HG03575 (cell line): ENCODE data around the gene NUCKS1.

Experiments
- ATAC-seq: cut with Tn5 transposase; IDR thresholded peaks from one replicate; pipeline ENCODE4 v1.9.1; 2021; ENCODE audit not compliant: unreplicated experiment, insufficient number of reproducible peaks, low FRiP score; ENCODE audit errors: extremely low read depth

NUCKS1 gene

DNA sequence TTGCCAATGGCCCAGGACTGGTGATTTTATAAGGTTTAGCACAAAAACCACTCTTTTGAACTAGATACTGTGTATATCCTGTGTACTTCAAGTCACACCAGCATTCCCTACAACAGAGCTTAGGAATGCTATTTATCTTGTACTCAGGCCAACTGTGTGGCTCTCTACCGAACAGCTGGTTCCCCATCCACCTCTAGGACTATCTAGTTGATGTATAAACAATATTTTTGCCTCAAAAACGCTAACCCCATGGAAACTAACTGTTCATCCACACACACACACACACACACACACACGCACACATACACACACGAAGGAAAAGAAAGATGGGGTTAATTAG, 41.0 kb downstream of the NUCKS1 start:
- no peak for ATAC-seq

DNA sequence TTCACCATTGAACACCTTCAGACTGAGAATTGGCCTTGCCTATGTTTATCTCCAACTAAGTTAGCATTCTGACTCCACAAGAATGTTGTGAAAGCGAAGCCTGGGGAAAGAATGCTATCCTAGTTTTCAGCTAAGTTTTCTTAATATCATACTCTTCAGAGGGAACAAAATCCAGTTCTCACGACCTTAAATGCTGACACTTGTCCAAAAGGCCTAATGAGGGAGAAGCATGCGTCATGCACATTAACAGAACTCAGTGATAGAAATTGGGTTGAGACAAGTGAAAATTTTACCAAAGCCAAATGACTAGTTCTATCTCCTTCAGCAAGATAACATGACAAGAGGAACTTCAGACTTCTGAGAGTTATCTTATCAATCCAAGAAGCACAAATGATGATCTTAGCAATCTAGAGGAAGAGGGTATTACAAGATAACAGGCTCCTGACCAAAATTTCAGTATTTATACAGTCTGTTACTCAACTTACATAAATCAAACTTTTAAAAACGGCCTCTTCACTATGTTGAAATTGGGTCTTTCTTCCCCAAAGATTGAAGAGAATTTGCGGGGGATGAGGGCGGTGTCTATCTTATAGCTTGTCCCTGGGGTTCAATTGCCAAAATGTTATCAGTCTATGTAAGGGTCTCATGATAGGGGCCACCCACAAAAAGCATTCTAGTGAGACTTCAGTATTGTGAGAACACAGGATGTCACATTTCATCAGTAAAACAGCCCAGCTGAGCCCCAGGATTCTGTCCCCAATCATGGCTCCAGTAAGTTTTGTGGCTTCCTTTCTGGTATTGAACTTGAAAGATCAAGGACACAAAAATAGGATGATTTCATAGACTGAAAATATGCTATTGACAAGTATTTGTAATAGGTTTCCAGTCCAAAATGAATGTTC, 43.1 kb downstream of the NUCKS1 start:
- no peak for ATAC-seq

DNA sequence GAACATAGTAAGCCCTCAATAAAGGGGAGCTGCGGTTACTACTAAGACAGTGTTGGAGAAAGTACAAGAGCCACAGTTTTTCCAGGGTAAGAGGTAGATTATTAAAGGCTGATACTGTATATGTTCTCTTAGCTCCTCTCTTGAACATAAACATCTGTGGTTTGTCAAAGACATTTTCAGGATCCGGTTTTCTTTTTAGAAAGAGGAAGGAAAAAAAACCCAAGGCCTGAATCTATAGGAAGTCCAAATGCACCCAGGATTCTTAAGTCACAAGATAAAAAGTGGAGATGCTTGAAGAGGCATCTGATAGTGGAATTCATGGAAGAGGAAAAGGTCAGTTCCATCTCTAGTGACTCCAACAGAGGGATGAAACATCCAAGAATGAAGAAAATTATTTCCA, 45.1 kb downstream of the NUCKS1 start:
- ATAC-seq: no peak

DNA sequence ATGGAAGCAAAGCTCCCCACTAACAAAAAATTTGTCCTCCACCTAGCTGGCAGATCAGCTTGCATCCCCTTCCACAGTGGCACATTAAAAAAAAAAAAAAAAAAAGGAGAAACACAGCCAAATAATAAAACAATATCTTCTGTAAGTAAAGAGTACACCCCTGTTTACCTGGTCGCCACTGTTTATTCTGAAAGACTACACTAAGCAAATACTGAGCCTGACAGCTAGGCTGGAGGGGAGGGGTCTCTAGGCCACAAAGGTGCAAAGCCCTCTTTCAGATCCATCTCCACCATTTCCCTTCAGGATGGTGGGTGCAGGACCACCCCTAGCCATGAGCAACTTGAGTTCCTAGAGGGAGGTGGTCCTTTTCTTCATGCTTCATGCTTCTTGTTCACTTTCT, 46.9 kb downstream of the NUCKS1 start:
- ATAC-seq: no peak

DNA sequence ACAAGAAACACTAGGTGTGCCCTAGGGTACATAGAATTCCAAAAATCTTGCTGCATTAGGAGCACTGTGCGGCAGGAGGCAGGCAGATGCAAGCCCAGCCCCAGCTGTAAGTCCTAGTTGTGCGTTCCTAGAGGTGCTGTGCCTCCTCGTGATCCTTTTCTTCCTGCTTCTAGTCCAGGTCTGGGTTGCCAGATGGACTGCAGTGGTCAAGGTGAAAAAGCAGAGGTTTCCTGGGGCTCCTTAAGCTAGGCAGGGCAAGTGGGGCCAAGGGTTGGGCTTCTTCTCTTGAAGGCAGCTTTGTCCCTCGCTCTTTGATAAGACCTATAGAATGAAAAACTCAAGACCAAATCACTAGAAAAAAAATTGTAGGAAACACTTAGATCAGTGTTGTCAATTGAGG, 48.1 kb downstream of the NUCKS1 start:
- ATAC-seq: no peak

DNA sequence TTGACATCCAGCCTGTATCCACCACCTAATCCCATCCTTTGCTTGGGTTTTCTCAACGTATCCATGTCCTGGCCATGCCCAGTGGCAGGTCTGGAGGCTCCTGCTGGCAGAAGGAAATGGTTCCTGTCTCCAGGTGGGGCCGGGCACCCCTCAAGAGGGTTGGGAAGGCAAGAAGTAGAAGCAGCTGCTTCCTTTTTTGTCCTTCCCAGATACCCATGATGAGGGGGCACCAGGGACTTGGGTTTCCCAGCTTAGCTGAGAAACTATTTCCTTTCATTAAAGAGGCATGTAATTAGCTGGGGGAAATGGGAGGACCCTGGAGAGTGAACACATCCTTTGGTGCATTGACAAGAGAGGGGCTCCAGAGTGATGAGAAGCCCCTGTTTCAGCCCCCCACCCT, 48.6 kb downstream of the NUCKS1 start:
- ATAC-seq: no peak

DNA sequence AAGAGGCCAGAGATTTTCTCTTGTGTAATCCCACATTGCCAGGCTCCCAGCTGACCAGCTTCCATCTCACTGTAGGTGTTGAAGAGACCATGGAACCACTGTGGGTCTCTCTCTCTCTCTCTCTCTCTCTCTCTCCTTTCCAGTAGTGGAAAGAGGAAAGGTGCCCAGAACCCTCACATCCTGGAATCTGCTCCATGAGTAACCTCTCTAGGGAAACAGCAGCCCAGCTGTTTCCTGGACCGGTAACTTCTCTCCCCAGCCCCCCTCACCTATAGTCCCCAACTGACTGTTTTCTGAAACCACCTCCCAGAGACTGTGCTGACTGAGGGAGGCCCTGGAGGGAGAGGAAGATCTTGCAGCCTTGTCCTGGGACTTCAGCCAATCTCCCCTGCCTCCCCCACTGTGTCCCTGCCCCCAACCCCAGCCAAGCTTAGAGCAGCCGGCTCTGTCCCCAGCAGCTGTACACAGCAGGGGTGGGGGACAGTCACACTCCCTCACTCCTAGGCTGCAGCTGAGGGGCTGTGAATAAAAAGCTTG, 49.0 kb downstream of the NUCKS1 start:
- no peak for ATAC-seq

DNA sequence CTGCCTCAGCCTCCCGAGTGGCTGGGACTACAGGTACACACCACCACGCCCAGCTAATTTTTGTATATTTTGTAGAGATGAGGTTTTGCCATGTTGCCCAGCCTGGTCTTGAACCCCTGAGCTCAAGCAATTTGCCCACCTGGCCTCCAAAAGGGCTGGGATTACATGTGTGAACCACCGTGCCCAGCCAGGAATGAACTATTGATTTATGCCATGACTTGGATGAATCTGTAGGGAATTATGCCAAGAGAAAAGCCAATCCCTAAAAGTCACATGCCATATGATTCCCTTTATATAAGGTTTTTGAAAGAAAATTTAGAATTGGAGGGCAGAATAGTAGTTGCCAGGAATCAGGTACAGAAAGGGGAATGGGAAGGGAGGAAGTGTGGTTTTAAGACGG, 50.6 kb downstream of the NUCKS1 start:
- no peak for ATAC-seq

DNA sequence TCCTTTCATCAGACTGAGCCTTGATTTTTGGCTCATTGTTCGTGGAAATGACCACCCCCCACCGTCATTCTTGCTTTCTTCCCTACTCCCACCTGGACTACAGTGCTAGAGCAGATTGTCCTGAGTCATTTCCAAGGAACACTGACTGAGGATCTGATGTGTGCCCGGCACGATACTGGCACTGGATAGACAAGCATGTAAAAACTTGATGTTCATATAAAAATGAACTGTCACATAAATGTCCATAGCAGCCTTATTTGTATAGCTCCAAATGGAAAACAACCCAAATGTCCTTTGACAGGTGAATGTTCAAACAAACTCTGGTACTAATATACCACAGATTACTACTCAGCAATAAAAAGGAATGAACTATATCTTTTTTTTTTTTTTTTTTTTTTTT, 51.1 kb downstream of the NUCKS1 start:
- ATAC-seq: no peak

DNA sequence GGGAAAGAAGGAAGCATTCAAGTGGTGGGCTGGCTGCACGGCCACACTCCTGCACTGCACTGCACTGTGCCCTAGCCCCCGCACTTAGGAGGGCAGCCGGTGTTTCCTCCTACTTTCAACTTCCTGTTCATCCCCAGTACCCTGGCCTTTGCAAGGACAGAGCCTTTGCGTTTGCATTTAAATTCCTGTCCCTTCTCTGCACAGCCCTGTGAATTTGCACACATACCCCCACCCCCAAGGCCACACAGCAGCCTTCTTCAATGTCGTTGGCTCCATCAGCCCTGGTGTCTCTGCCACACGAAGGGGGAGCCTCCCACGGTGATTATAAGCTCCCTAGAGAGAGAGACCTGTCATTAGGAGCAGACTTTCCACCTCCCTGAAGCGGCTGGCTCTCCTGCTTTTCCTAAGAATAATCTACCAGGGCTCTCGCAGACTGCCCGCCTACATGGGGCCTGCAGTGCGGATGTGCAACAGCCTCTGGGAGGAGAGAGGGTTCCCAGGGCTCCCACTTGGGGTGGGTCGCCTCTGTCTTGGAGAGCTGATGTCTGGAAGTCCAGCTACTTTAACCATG, 56.5 kb downstream of the NUCKS1 start:
- no peak for ATAC-seq

DNA sequence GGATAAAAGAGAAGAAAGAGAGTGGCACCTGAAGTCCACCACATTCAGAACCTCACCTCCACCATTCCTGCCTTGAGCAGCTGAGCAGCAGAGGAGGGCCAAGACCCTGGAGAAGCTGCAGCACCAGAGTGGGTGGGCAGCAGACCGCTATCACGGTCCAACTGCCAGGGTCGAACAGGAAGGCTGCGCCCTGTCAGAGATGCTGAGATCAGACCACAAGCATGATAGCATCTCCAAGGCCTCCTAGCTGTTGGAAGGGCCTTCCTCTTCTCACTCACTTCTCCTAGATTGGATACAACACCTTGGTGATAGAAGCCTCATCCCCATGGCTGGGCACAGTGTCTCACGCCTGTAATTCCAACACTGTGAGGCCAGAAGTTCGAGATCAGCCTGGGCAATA, 57.6 kb downstream of the NUCKS1 start:
- ATAC-seq: no peak

DNA sequence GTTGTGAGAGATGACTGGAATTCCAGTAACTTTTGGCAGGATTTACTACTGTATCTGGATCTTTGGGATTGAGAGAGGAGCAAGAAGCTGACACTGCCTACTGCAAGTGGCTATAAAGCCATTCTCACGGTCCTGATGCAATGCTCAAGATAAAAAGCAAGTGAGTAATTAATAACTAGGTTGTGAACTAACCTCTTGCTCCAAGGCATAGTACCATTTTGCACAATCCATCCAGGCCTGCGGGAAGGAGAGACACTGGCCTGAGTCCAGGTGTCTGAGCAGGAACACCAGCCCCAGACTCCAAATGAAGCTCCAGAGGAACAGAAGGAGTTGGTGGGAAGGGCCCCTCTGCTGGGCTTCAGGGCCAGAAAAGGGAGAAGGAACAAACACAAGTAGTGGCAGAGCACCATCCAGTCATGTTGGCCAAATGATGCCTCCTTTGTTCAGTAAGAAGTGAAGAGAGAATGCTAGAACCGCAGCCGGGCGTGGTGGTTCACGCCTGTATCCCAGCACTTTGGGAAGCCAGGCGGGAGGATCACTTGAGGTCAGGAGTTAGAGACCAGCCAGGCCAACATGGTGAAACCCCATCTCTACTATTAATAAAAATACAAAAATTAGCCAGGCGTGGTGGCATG, 59.7 kb downstream of the NUCKS1 start:
- ATAC-seq: no peak

DNA sequence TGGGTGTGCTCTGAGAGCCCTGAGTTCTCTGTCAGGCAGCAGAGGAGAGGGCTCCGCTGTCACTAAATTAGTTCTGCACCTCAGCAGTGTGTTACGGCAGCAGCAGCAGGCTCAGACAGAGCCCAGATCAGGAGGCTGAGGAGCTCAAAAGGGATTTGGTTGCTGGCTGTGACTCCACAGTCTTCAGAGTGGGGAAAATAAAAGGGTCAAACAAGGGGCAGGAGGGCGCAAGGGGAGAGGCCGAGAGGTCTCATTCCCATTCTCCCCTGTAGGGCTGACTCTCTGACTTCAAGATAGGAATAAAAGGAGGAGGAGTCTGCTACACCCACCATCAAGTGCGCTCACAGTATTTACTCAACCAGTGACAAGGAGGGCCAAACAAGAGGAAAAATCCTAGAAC, 60.5 kb downstream of the NUCKS1 start:
- ATAC-seq: no peak

DNA sequence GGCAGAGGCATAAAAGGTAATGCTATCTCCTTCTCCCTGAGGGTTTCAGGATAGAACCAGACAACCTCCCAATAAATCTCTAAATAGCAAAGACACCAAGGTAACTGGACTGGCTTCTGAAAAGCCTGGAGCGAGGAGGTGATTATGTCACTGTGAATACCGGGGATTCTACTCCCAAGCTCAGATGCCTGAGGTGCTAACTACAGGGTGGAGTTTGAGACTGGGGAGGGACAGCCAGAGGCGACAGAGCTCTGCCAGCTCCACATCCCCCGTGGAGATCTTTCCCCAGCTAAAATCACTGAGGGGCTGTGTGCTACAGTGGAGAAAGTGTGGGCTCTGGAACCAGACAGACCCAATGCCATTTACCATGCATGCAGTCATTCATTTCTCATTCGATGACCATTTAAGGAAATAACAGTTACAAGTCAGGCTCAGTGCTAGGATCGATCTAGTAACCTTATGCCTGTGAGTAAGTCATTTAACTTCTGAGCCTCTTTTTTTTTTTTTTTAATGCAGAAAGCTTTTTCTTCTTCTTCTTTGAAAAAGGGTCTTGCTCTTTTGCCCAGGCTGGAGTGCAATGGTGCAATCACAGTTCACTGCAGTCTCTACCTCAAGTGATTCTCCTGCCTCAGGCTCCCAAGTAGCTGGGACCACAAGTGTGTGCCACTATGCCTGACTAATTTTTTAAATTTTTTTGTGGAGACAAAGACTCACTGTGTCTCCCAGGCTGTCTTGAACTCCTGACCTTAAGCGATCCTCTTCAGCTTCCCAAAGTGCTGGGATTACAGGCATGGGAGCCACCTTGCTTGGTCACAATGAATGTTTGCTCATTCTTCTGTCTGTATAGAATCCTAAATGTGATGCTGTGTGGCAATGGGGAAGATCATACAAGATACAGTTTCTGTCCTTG, 61.6 kb downstream of the NUCKS1 start:
- ATAC-seq: no peak

DNA sequence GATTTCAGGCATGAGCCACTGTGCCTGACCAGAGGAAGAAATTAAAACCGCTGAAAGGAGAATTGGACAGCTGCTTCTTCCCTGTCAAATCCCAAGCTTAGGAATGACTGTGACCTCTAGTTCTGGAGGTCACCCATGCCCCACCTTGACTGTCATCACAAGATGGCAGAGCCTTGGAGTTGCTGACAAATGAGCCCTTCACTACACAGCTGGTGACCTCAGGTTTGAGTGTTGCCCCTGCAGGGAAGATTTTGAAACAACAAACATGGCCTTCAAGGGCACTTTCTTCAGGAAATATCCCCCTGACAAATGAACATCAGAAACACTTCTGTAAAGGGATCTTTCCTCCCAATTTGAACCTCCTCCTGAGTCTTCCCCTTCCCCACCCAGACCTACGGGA, 62.7 kb downstream of the NUCKS1 start:
- no peak for ATAC-seq

DNA sequence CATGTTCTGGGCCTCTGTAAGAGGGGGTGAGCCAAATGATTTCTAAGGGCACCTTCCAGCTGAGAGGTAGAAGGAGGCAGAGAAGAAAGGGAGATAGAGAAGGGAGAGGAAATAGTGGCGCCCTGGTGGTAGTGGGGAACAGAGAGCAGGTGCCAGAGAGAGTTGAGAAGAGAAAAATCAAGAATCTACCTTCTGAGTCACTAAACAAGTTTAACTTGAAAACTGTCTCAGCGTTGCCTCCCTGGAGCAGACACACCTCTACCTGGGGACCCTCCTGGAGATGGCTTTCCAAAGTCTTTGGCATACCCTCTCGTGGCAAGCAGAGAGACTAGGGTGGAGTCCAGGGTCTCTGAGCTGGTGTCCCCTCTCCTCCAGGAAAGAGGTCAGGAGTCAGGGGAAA, 68.6 kb downstream of the NUCKS1 start:
- no peak for ATAC-seq

DNA sequence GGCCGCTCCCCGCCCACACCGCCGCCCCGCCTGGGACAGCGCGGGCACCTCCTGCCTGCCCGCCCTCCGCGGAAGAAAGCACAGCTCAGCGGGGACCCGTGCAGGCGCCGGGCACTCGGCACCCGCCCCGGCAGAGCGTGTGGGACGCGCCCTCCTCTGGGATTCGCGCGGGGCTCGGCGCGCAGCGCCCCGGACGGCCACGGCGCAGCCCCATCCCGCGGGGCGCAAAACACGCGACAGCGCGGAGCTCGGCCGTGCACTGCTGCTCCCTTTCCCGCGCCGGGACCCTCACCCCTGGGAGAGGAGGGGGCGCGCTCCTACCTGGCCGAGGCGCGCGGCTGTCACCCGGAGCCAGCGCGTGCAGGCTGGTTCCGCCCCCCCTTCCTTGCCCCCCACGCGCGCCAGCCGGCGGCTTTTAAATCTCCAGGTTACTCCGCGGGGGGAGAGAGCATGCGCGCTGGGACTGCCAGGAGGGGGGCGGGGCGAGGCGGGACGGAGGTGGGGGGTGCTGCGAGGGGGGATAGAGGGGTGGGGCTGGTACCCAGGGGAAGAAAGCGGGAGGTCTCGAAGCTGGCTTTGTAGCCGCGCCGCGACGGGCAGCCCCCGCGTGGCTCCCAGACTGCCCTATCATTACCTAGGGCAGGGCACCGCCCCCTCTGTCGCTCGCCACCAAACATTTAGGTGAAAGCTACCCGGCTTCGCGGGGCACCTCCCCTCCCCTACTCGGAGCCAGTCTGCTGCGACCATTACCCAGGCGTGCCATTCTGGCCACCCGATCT, 69.7 kb downstream of the NUCKS1 start, which contains the start of gene SLC45A3:
TSS of gene SLC45A3 (minus strand) at position 437 of the 779 bp plus-strand sequence. CDS start 15,853 bp downstream, outside the sequence.
- ATAC-seq: no peak
